DMS 273 treated with DMSO at 0.1 percent for 48 hours (cell line): ENCODE results near the gene GPC5.
"Not testable (repeated sequence)": the region's sequence is repeated elsewhere in the genome, so short reads cannot be mapped to it uniquely, and the experiment has no call there.

Experiments
- DNase-seq: peaks from one replicate; lab custom pipeline; 2025; lab: John Stamatoyannopoulos, UW

Gene GPC5

GRCh38 chr13:92461402-92461801 is 1063.0 kb downstream of the GPC5 start:
- DNase-seq, result no peak

- no peak for DNase-seq
Observed at GRCh38 chr13:92461831-92462230, 1063.4 kb downstream of the GPC5 start.

GRCh38 chr13:92463134-92463533 is 1064.7 kb downstream of the GPC5 start:
- peak; percentile 42 for DNase-seq

GRCh38 chr13:92473765-92474475 is 1075.5 kb downstream of the GPC5 start:
- no peak for DNase-seq

- no peak for DNase-seq
Observed at GRCh38 chr13:92480387-92480786, 1082.0 kb downstream of the GPC5 start.

GRCh38 chr13:92482790-92483189 is 1084.4 kb downstream of the GPC5 start:
- not testable (repeated sequence) for DNase-seq

- DNase-seq, result no peak
Observed at GRCh38 chr13:92483894-92484293, 1085.5 kb downstream of the GPC5 start.

GRCh38 chr13:92487238-92487637 is 1088.8 kb downstream of the GPC5 start:
- DNase-seq, result no peak

- no peak for DNase-seq
Observed at GRCh38 chr13:92488249-92488852, 1089.9 kb downstream of the GPC5 start.

- DNase-seq, result no peak
Observed at GRCh38 chr13:92491839-92492238, 1093.4 kb downstream of the GPC5 start.

GRCh38 chr13:92494915-92495314 is 1096.5 kb downstream of the GPC5 start:
- DNase-seq, result no peak

GRCh38 chr13:92500192-92500591 is 1101.8 kb downstream of the GPC5 start:
- no peak for DNase-seq

- DNase-seq, result no peak
Observed at GRCh38 chr13:92510416-92510815, 1112.0 kb downstream of the GPC5 start.

GRCh38 chr13:92512852-92513251 is 1114.4 kb downstream of the GPC5 start:
- no peak for DNase-seq

GRCh38 chr13:92513672-92514071 is 1115.3 kb downstream of the GPC5 start:
- no peak for DNase-seq

GRCh38 chr13:92514420-92515125 is 1116.2 kb downstream of the GPC5 start:
- DNase-seq, result no peak

- DNase-seq, result not testable (repeated sequence)
Observed at GRCh38 chr13:92516878-92517277, 1118.5 kb downstream of the GPC5 start.

GRCh38 chr13:92518622-92519021 is 1120.2 kb downstream of the GPC5 start:
- not testable (repeated sequence) for DNase-seq

- no peak for DNase-seq
Observed at GRCh38 chr13:92530364-92530763, 1131.9 kb downstream of the GPC5 start.

GRCh38 chr13:92535222-92536006 is 1137.0 kb downstream of the GPC5 start:
- no peak for DNase-seq

- DNase-seq, result no peak
Observed at GRCh38 chr13:92537471-92537870, 1139.0 kb downstream of the GPC5 start.

GRCh38 chr13:92538164-92538563 is 1139.7 kb downstream of the GPC5 start:
- no peak for DNase-seq
